ENCODE measurements around the gene LMO7. TPM values are rescaled to one million over a fixed set of nuclear protein-coding genes. Genes with fewer than 3 reads are reported as not detected.

LMO7 gene
- total and polyA plus RNA-seq, 8 donors = 14.7 to 50.4 (median 29.1) TPM

DNA sequence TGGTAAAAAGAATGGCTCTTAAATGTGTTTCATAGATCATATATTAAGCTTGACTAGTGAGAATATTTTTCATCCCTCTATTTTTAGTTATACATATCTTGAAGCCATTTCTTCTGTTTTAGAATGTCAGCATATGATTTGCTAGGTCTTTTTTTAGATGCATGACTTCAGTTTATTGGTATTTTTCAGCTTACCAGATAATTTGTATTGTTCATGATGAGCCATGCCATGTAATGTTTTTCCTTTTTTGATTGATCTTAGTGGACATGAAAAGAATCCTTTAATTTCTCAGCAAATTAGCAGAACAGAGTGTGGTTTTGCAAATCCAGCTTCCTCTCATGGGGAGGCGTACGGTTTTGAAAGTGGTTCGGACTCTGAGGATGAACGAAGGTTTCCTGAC, 168.5 kb downstream of the LMO7 start:
- no peak for FAIRE-seq

DNA sequence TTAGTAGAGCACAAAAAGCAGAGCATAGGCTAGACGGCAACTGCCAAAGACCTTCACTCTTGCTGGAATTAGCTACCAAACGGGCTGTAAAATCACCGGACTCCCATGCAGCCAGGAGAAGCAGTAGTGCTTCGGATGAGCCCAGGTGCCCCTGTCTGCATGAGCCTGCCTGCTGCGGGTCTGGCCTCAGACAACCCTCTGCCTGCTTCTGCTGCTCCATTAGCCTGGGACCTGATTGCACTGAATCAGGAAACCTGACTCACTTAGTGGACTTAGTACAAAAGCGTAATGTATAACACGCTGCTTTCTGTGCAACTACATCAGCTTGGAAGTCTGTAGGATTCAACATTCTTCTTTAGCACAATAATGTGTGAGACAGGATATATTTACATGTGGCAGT, 170.0 kb downstream of the LMO7 start:
- no peaks in the 10 kb centered on the region for H3K9me3 ChIP-seq
- no peak overlapping the region for H3K4me3 ChIP-seq
- H3K4me1 ChIP-seq = peaks cover 0 to 12% (median 12%) of the 10 kb centered on the region in 3 donors
- no peak for DNase-seq
- peak in 2 of 4 donors; percentile 42 to 54 for ATAC-seq
- no peaks in the 10 kb centered on the region for H3K27me3 ChIP-seq
- no peak overlapping the region for H3K27ac ChIP-seq
- intact Hi-C loops (cut with DNase I) = loop anchor here in 1 of 3 donors (10.0 kb wide), 1 partner anchor 111 kb away; no protein-coding TSS in a partner anchor
- no peak for FAIRE-seq
- 93 to 96% methylated on average over 7 of the region's 7 CpGs for WGBS, 2 donors
- peaks cover 0 to 30% (median 4%) of the 10 kb centered on the region in 3 donors for H3K36me3 ChIP-seq
- TF ChIP-seq, protein P1, sequence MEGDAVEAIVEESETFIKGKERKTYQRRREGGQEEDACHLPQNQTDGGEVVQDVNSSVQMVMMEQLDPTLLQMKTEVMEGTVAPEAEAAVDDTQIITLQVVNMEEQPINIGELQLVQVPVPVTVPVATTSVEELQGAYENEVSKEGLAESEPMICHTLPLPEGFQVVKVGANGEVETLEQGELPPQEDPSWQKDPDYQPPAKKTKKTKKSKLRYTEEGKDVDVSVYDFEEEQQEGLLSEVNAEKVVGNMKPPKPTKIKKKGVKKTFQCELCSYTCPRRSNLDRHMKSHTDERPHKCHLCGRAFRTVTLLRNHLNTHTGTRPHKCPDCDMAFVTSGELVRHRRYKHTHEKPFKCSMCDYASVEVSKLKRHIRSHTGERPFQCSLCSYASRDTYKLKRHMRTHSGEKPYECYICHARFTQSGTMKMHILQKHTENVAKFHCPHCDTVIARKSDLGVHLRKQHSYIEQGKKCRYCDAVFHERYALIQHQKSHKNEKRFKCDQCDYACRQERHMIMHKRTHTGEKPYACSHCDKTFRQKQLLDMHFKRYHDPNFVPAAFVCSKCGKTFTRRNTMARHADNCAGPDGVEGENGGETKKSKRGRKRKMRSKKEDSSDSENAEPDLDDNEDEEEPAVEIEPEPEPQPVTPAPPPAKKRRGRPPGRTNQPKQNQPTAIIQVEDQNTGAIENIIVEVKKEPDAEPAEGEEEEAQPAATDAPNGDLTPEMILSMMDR (IDR thresholded peaks at IDR 0.05) = no peak

More for the DNA sequence above, 168.5 kb downstream of the LMO7 start:
- Histone ChIP-seq H3K36me3 (peaks cover 0 to 30% (median 4%) of the 10 kb centered on the region in 3 donors), H3K4me3 (no peak overlapping the region), H3K4me1 (peaks cover 0 to 12% (median 11%) of the 10 kb centered on the region in 3 donors), H3K27me3 (no peaks in the 10 kb centered on the region), H3K27ac (no peak overlapping the region), H3K9me3 (no peaks in the 10 kb centered on the region)
- 96% methylated on average over 4 of the region's 4 CpGs for WGBS, 2 donors
- ATAC-seq = no peak
- intact Hi-C loops (cut with DNase I) = loop anchor here in 1 of 3 donors (10.0 kb wide), 1 partner anchor 110 kb away; no protein-coding TSS in a partner anchor
- TF ChIP-seq, protein P1 (IDR thresholded peaks at IDR 0.05) = no peak
- DNase-seq = no peak

DNA sequence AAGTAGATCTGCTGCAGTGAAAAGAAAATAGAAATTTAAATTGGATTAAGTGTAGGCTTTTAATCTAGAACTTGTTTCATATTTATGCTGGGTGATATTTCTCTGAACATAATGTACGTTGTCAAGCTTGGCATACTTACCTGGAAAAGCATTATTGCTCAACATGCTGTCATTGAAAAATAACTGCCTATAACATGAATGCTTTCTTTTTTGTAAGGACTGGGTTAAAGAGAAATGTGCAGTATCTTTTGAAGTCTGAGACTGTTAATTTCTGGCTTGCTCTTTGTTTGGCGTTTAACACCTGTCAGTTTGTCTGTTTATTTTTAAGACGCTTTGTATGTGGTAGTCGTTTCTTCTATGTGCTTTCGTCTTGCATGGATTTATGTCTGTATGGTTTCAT, 175.2 kb downstream of the LMO7 start:
- FAIRE-seq = no peak
- no peaks in the 10 kb centered on the region for H3K9me3 ChIP-seq
- H3K27ac ChIP-seq = no peak overlapping the region

DNA sequence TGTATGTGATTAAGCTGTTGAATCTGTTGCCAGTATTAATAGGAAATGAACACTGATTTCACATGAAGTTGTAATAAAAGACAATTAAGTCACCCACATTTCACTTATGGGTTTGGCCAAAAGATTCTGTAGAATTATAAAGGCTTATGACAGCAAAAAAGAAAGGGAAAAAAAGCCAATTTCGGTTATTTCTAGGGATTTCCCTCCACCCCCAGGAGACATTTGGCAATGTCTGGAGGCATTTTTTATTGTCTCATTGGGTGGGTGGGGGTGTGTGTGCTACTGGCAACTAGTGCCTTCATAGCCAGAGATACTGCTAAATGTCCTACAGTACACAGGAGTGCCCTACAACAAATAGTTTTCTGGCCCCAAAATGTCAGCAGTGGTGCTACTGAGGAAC, 175.7 kb downstream of the LMO7 start:
- H3K4me3 ChIP-seq = no peak overlapping the region
- TF ChIP-seq, protein P1 (IDR thresholded peaks at IDR 0.05) = no peak
- H3K9me3 ChIP-seq = no peaks in the 10 kb centered on the region
- H3K27me3 ChIP-seq = no peaks in the 10 kb centered on the region
- no peak overlapping the region for H3K27ac ChIP-seq
- ATAC-seq = no peak
- intact Hi-C loops (cut with DNase I) = no loop called here
- WGBS, 2 donors = 61 to 74% methylated on average over 1 of the region's 1 CpG
- no peak for FAIRE-seq
- H3K36me3 ChIP-seq = peaks cover 0 to 5% (median 0%) of the 10 kb centered on the region in 3 donors
- H3K4me1 ChIP-seq = peaks cover 0 to 9% (median 7%) of the 10 kb centered on the region in 3 donors
- DNase-seq = no peak

More for the DNA sequence above, 175.2 kb downstream of the LMO7 start:
- TF ChIP-seq, protein P1 (IDR thresholded peaks at IDR 0.05) = no peak
- peaks cover 0 to 9% (median 7%) of the 10 kb centered on the region in 3 donors for H3K4me1 ChIP-seq
- no peaks in the 10 kb centered on the region for H3K27me3 ChIP-seq
- ATAC-seq (peak in 2 of 4 donors; percentile 18 to 33), DNase-seq (no peak)
- WGBS, 2 donors = 24 to 25% methylated on average over 5 of the region's 5 CpGs
- H3K4me3 ChIP-seq = no peak overlapping the region
- intact Hi-C loops (cut with DNase I) = no loop called here
- H3K36me3 ChIP-seq = peaks cover 0 to 10% (median 0%) of the 10 kb centered on the region in 3 donors

DNA sequence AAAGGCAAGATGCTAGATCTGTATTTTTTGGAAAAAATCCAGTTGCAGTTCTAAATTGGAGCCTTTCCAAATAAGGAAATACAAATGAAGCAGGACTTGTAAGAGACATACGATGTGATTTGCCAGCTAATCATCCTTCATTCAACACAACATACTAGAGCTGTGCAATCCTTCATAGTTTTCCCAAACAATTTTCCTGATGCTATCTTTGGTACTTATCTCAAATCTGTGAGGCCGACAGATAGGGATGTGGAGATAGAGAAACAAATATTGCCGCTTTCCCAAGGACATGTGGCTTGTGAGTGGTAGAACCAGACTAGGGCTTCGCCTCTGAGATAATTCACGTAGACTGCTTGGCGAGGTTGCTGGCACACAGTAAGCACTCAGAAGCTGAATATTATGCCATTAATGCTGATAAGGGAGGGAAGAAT, 176.6 kb downstream of the LMO7 start:
- FAIRE-seq = no peak

More for the DNA sequence above, 176.6 kb downstream of the LMO7 start:
- no peak overlapping the region for H3K4me3 ChIP-seq
- no peaks in the 10 kb centered on the region for H3K9me3 ChIP-seq
- DNase-seq (no peak), ATAC-seq (peak; percentile 49 to 85 (median 73))
- H3K4me1 ChIP-seq = peaks cover 0 to 9% (median 7%) of the 10 kb centered on the region in 3 donors
- H3K27ac ChIP-seq = peak overlapping the region in 1 of 4 donors; percentile 25
- intact Hi-C loops (cut with DNase I) = no loop called here
- TF ChIP-seq, protein P1 (IDR thresholded peaks at IDR 0.05) = no peak
- H3K27me3 ChIP-seq = no peaks in the 10 kb centered on the region
- 8 to 13% methylated on average over 6 of the region's 6 CpGs for WGBS, 2 donors
- peaks cover 0 to under 1% (median 0%) of the 10 kb centered on the region in 3 donors for H3K36me3 ChIP-seq

Measured in pancreas (tissue), 10 donors.